ENCODE data around the gene DYRK2.

GRCh38 chr12:67658486-67658885, 9.9 kb downstream of the DYRK2 start:
- no peak for TF ChIP-seq CTCF (IDR thresholded peaks at IDR 0.05; ENCODE audit: insufficient read depth, low read length, poor library complexity, severe bottlenecking)
- TF ChIP-seq EZH2phosphoT487 (conservative IDR thresholded peaks at IDR 0.05; ENCODE audit: low read length), result no peak

Data from SU-DHL-6 (cell line).